Lung (tissue), 13 donors: ENCODE measurements around the gene DIDO1. TPM values are rescaled to one million over a fixed set of nuclear protein-coding genes. Genes with fewer than 3 reads are reported as not detected.
A peak's percentile ranks its signal among the peaks of the same experiment; 100 is the strongest.

ENCODE experiments used
- ATAC-seq: fragments of 200-7000 bp; cut with Tn5 transposase; one replicate; pipeline ENCODE4 v1.9.1; 2020; ENCODE audit warnings: moderate number of reproducible peaks; ENCODE audit not compliant: insufficient read depth, low FRiP score
- DNase-seq, 3 donors: peaks; one replicate each; pipeline ENCODE4 v3.0.0-alpha.2; 2013 to 2017
- H3K27ac ChIP-seq, 2 donors: one replicate each; pipeline ENCODE4 v1.5.1; 2013; ENCODE audit warnings: mild to moderate bottlenecking in 2 of 2, moderate library complexity in 2 of 2, control low read depth in 1 of 2, inconsistent platforms in 1 of 2, low read depth in 1 of 2, low read length in 1 of 2
- H3K27me3 ChIP-seq, 3 donors: one replicate each; pipeline ENCODE4 v1.5.1; 2013; ENCODE audit warnings: low read length in 2 of 3; ENCODE audit not compliant: control insufficient read depth in 3 of 3, insufficient read depth in 3 of 3
- H3K36me3 ChIP-seq, 4 donors: one replicate each; pipeline ENCODE4 v1.5.1; 2013; ENCODE audit warnings: low read length in 4 of 4, mild to moderate bottlenecking in 1 of 4, moderate library complexity in 1 of 4; ENCODE audit not compliant: control insufficient read depth in 4 of 4, insufficient read depth in 4 of 4
- H3K4me1 ChIP-seq, 5 donors: one replicate each; pipeline ENCODE4 v1.5.1; 2013; ENCODE audit warnings: low read length in 5 of 5, mild to moderate bottlenecking in 2 of 5, moderate library complexity in 1 of 5; ENCODE audit not compliant: control insufficient read depth in 5 of 5, insufficient read depth in 5 of 5
- H3K4me3 ChIP-seq: one replicate; pipeline ENCODE4 v1.5.1; 2013; ENCODE audit warnings: mild to moderate bottlenecking, control low read depth, moderate library complexity
- H3K9ac ChIP-seq, 2 donors: one replicate each; pipeline ENCODE4 v1.5.1; 2013; ENCODE audit warnings: low read length in 2 of 2, control low read depth in 1 of 2; ENCODE audit not compliant: insufficient read depth in 1 of 2
- H3K9me3 ChIP-seq, 4 donors: one replicate each; pipeline ENCODE4 v1.5.1; 2013; ENCODE audit warnings: low read length in 3 of 4, mild to moderate bottlenecking in 1 of 4, moderate library complexity in 1 of 4; ENCODE audit not compliant: control insufficient read depth in 4 of 4, insufficient read depth in 3 of 4
- CTCF ChIP-seq: IDR thresholded peaks from 2 replicates; pipeline ENCODE4 v1.5.1; 2012; ENCODE audit warnings: mild to moderate bottlenecking; ENCODE audit errors: control extremely low read depth, extremely low read depth
- WGBS, 2 donors: extraction: QIAGEN DNeasy Blood & Tissue Kit; methylation state at CpG; one replicate each; pipeline ENCODE4 v1.1.7; 2013; 5-methylcytosine and 5-hydroxymethylcytosine counted together
- polyA plus RNA-seq, 2 donors: library from polyadenylated mRNA; stranded (reverse); fragments of 200-250 nt; gene quantifications; one replicate each; pipeline ENCODE4 v1.2.1, GENCODE V29; 2013
- small RNA-seq: library from RNA; depleted of rRNA; stranded (forward); fragments of <200 nt; gene quantifications from one replicate; pipeline ENCODE3, GENCODE V24; 2014; ENCODE audit warnings: low replicate concordance
- total RNA-seq, 2 donors: library from RNA; depleted of rRNA in 1 of 2; stranded (reverse); fragments of >200 nt in 1 of 2; gene quantifications; one replicate each; pipeline ENCODE4 v1.2.1, GENCODE V29; 2014 to 2021
- donor health status: control.
- donor health status: control.
- donor health status: Bipolar disorder and iron deficiency.
- donor health status: healthy.
- donor health status: DM: yes; HTN: yes; CAD: no.

Gene DIDO1
- total and polyA plus RNA-seq, 4 donors = 19.6 to 71.2 (median 35.8) TPM

GRCh38 chr20:62829231-62830230, 96.8 kb downstream of the DIDO1 start:
- Histone ChIP-seq H3K9ac (no peak overlapping the region), H3K4me3 (no peak overlapping the region), H3K27me3 (no peaks in the 10 kb centered on the region), H3K27ac (no peak overlapping the region), H3K9me3 (no peaks in the 10 kb centered on the region), H3K36me3 (no peaks in the 10 kb centered on the region), H3K4me1 (peaks cover 0 to 25% (median 7%) of the 10 kb centered on the region in 5 donors)
- DNase-seq (peak in 1 of 3 donors; percentile 9), ATAC-seq (no peak)
- TF ChIP-seq CTCF = no peak
- 95 to 98% methylated on average over 32 of the region's 32 CpGs for WGBS, 2 donors

GRCh38 chr20:62828511-62829230, 97.6 kb downstream of the DIDO1 start:
- Histone ChIP-seq H3K9ac (no peak overlapping the region), H3K4me3 (no peak overlapping the region), H3K36me3 (no peaks in the 10 kb centered on the region), H3K27me3 (no peaks in the 10 kb centered on the region), H3K27ac (no peak overlapping the region), H3K9me3 (no peaks in the 10 kb centered on the region), H3K4me1 (peaks cover 0 to 33% (median 7%) of the 10 kb centered on the region in 5 donors)
- WGBS, 2 donors = 89 to 91% methylated on average over 26 to 29 of the region's 29 CpGs
- TF ChIP-seq CTCF = no peak
- DNase-seq = peak in 1 of 3 donors; percentile 10
- ATAC-seq = no peak

- H3K9me3 ChIP-seq = no peaks in the 10 kb centered on the region
- ATAC-seq (no peak), DNase-seq (no peak)
- no peak for TF ChIP-seq CTCF
- H3K27ac ChIP-seq = no peak overlapping the region
- 87 to 92% methylated on average over 9 of the region's 9 CpGs for WGBS, 2 donors
- H3K4me3 ChIP-seq = no peak overlapping the region
- H3K27me3 ChIP-seq = no peaks in the 10 kb centered on the region
- H3K36me3 ChIP-seq = no peaks in the 10 kb centered on the region
- no peak overlapping the region for H3K9ac ChIP-seq
- peaks cover 0 to 36% (median 7%) of the 10 kb centered on the region in 5 donors for H3K4me1 ChIP-seq
These were observed 98.3 kb downstream of the DIDO1 start for GRCh38 chr20:62828051-62828450.

Small RNAs within 50 kb of the gene (small RNA-seq; reads per million reads assigned to genes)
- not detected for gene DPH3P1

Other genes starting within 250 kb of the DIDO1 start
- 1 to 10 TPM in 1 of 2 donors, under 1 TPM in 1; 0.46 to 1.1 TPM for gene NTSR1, start 217.7 kb downstream of the DIDO1 start, total RNA-seq
- 1 to 10 TPM in 1 of 2 donors, under 1 TPM in 1; 0.02 to 3.7 TPM for gene NTSR1, start 217.7 kb downstream of the DIDO1 start, polyA plus RNA-seq
- gene MRGBP, start 130.0 kb downstream of the DIDO1 start, total RNA-seq = 10 to 100 TPM in 1 of 2 donors, 1 to 10 TPM in 1; 7.5 to 12.5 TPM
- gene MRGBP, start 130.0 kb downstream of the DIDO1 start, polyA plus RNA-seq = 10 to 100 TPM in 1 of 2 donors, 1 to 10 TPM in 1; 7.4 to 10.3 TPM
- gene OGFR, start 121.7 kb downstream of the DIDO1 start, total RNA-seq = 10 to 100 TPM; 38.0 to 60.6 TPM
- 10 to 100 TPM; 67.2 to 73.1 TPM for gene OGFR, start 121.7 kb downstream of the DIDO1 start, polyA plus RNA-seq
- gene COL9A3, start 109.5 kb downstream of the DIDO1 start, total RNA-seq = 10 to 100 TPM in 1 of 2 donors, under 1 TPM in 1; 0.55 to 26.1 TPM
- gene COL9A3, start 109.5 kb downstream of the DIDO1 start, polyA plus RNA-seq = 1 to 10 TPM; 3.7 to 4.2 TPM
- gene TCFL5, start 64.7 kb downstream of the DIDO1 start, total RNA-seq = 1 to 10 TPM; 8.2 to 8.6 TPM
- 1 to 10 TPM; 3.8 to 3.9 TPM for gene TCFL5, start 64.7 kb downstream of the DIDO1 start, polyA plus RNA-seq
- gene GID8, start 11.6 kb upstream of the DIDO1 start, total RNA-seq = 10 to 100 TPM; 31.2 to 35.4 TPM
- 10 to 100 TPM; 11.0 to 16.2 TPM for gene GID8, start 11.6 kb upstream of the DIDO1 start, polyA plus RNA-seq
- gene SLC17A9, start 26.2 kb upstream of the DIDO1 start, total RNA-seq = 10 to 100 TPM in 1 of 2 donors, 1 to 10 TPM in 1; 2.4 to 17.3 TPM
- 1 to 10 TPM; 9.2 to 9.9 TPM for gene SLC17A9, start 26.2 kb upstream of the DIDO1 start, polyA plus RNA-seq
- not detected for gene BHLHE23, start 80.5 kb upstream of the DIDO1 start, total RNA-seq
- not detected for gene BHLHE23, start 80.5 kb upstream of the DIDO1 start, polyA plus RNA-seq